ENCODE data around the gene SLCO2A1.

- TF ChIP-seq, protein P1, sequence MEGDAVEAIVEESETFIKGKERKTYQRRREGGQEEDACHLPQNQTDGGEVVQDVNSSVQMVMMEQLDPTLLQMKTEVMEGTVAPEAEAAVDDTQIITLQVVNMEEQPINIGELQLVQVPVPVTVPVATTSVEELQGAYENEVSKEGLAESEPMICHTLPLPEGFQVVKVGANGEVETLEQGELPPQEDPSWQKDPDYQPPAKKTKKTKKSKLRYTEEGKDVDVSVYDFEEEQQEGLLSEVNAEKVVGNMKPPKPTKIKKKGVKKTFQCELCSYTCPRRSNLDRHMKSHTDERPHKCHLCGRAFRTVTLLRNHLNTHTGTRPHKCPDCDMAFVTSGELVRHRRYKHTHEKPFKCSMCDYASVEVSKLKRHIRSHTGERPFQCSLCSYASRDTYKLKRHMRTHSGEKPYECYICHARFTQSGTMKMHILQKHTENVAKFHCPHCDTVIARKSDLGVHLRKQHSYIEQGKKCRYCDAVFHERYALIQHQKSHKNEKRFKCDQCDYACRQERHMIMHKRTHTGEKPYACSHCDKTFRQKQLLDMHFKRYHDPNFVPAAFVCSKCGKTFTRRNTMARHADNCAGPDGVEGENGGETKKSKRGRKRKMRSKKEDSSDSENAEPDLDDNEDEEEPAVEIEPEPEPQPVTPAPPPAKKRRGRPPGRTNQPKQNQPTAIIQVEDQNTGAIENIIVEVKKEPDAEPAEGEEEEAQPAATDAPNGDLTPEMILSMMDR (IDR thresholded peaks at IDR 0.05): no peak
- no peak for TF ChIP-seq POLR2A (IDR thresholded peaks at IDR 0.05)
These were observed 10.9 kb downstream of the SLCO2A1 start for GRCh38 chr3:134018850-134019249.
